HG03575 (cell line): ENCODE measurements around the gene COQ2.
"Not testable (repeated sequence)": the region's sequence is repeated elsewhere in the genome, so short reads cannot be mapped to it uniquely, and the experiment has no call there.

ENCODE experiments used
- ATAC-seq: cut with Tn5 transposase; IDR thresholded peaks from one replicate; pipeline ENCODE4 v1.9.1; 2021; ENCODE audit not compliant: unreplicated experiment, insufficient number of reproducible peaks, low FRiP score; ENCODE audit errors: extremely low read depth

The COQ2 gene

DNA sequence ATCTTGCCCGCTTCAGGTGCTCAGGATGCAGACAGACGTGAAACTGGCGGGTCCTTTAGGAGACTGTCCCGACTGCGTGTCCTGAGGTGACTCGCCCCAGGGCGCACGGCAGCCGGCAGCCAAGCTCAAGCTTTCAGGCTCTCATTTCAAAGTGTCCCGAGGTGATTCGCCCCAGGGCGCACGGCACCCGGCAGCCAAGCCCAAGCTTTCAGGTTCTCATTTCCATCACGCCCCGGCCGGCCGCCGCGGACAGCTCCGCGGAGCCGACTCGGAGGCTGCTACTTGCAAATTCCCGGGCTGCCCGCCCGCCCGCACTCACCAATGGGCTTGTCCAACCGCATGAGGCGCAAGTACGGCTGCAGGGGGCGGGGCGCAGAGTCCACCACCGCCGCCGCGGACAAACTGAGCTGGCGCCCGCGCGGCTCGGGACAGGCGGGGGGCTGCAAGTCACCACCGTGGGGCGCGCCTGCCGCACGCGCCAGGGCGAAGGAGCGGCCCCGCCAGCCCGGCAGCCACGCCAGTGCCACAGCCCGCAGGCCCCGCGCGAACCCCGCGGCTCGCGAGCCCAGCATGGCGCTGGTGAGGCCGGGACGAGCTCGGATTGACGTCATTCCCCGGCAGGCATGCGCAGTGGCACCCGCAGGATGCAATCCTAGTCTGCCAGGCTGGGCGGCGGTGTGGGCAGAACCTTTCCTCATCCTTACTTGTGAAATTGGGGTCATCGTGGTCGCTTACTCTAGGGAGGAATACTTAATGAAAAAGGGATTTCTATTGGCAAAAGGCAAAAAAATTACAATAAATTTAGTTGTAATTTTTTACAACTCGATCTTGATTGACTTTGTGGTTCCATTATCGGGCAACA lies at the start of gene COQ2:
Gene COQ2, minus strand, starts transcription at position 606 of the 862 bp plus-strand sequence. Its CDS starts 34 bp downstream, at position 572.
- peak; percentile 45 for ATAC-seq

DNA sequence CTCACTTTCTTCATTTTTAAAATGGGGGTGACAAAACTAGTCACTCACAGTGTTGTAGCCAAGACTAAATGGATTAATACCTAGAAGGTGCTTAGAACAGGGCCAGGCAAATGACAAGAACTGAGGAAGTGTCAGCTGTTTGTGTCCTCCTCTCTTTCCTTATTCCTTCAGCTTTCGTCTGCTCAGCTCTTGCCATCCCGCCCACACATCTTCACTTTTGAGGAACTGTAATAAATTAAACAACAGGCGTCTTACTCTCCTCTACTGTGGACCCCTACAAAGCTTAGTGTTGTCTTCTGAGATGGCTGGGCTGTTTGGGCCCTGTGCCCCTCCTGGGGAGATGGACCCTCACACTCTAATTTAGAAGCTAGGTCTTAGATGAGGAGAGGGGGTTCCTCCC lies 47.4 kb upstream of the COQ2 start:
- ATAC-seq: no peak

GRCh38 chr4:83329521-83330110 lies 45.0 kb upstream of the COQ2 start:
- no peak for ATAC-seq

- no peak for ATAC-seq
These were observed 44.1 kb upstream of the COQ2 start for GRCh38 chr4:83328521-83329187.

DNA sequence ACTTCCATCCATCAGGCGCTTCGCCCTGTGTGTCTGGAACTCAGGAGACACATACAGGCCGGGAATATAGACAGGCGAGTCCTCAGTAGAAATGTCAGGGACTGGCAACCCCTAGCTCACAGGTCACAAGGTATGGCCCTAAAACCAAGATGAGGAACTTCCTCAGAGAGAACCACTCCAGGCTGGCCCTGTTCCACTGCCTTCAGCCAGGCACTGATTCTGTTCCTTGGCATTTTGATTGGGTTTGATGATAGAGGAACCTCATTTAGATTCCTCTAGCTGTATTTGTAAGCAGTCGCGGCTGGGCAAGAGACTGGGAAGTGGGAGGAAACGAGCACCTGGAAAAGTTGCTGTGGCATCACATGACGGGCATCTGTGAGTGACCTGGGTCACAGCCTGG lies 41.9 kb upstream of the COQ2 start:
- ATAC-seq: no peak

GRCh38 chr4:83325306-83325705 lies 40.7 kb upstream of the COQ2 start:
- not testable (repeated sequence) for ATAC-seq

- ATAC-seq: no peak
These were observed 38.5 kb upstream of the COQ2 start for GRCh38 chr4:83323136-83323535.

DNA sequence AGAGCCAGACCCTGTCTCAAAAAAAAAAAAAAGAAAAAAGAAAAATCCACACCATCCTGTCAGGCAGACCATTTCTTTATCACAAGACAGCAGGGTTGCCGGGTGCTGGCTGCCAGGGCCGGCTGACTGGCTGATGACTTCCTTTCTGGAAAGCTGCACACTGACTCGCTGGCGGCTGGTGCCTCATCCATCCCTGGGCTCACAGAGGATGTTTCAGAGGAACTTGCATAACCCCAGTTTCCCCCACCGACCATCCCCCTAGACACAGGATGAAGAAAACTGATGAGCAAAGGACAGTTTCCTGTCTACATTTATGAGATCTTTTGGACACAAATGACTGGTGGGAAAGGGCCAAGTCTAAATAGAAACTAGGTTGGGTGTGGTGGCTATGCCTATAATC lies 36.0 kb upstream of the COQ2 start:
- no peak for ATAC-seq

GRCh38 chr4:83318666-83319065 lies 34.1 kb upstream of the COQ2 start:
- no peak for ATAC-seq

GRCh38 chr4:83317671-83318070 lies 33.1 kb upstream of the COQ2 start:
- ATAC-seq: no peak

GRCh38 chr4:83316459-83317165 lies 32.0 kb upstream of the COQ2 start:
- ATAC-seq: no peak

DNA sequence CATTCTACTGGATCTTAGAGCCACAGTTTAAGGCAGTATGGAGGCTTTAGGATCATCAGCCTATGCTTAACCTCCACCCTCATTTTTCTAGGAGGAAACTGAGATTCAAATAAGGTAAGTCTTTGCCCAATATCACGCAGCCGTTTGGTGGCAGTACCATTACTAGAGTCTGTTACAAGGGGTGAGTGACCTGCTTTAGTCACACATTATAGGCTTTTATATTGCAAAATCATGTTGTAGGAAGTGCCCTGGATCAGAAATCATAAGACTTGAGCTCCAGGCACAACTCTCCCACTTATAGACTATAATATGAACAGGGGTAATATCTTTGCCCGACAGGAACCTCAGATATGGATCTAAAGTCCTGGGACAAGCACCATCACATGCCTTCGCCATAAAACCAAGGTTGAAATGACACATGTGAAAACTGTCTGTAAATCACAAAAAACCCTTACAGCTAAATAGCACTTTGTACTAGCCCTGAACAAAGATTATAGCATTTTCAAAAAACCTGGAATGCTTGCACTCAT lies 30.8 kb upstream of the COQ2 start:
- ATAC-seq: no peak

DNA sequence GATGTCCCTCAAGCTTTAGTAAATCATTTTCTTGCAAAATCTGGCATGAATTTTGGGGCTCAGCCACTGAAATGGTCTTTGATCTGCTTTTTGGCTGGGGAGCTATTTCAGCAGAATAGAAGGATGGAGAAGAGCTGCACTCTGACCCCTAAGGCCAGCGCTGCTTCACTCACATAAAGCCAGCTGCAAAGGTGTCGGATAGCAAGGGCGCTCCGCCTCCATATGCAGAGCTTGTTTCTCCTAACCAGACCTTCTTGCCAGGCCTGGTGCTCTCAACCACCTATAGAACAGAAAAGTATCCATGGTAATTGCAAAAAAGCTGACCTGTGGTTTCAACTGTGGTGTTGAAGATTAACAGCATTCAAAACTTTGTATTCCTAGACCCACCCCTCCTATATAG lies 24.1 kb upstream of the COQ2 start:
- no peak for ATAC-seq

- ATAC-seq: no peak
These were observed 23.3 kb upstream of the COQ2 start for GRCh38 chr4:83307920-83308319.

DNA sequence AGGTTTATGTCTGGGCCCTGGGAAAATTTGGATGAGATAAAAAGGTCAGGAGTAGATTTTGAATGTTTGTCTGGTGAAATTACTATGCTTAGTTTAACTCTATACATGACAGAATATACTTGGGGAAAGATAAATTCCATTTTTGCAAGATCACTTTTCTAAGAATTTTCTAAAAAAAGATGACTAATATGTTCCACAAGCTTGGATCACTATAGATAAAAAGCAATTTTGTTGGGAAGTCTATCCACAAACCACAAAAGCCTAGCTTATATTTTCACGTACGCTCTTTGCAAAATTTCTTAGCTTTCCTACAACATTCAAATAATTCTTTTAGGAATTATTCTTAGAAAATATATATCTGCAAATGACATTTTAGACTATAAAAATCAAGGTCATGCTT lies 20.6 kb upstream of the COQ2 start:
- ATAC-seq: no peak

DNA sequence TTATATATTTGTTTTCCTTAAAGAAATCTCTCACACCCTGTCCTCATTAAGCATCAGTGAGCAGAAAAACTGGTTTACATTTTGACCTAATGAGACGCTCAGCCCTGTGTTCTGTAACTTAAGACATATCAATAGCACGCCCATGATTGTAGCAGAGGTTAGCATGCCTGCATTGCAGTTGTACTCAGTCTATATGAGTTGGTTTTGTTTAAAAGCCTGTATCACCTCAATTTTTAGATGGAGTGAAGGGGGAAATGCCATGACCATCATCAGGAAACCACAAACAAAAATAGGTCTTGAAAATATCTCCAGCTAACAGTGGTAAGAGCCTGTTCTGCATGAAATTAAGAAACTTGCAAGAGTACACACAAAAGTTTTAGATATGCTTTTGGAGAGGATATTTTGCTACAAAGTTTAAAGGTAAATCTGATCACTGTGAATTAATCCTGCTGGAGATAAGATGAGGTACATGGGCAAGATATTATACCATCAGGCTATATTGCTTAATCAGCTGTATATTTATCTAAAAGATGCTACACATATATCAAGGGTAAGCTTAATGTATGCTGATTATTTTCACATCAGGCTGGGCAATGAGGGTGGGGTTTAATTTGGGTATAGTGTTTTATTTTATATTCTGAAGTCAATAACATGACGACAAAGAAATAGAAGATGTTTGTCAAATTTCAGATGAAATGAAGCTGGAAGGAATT lies 13.1 kb upstream of the COQ2 start:
- no peak for ATAC-seq

- ATAC-seq: no peak
These were observed 8.9 kb upstream of the COQ2 start for GRCh38 chr4:83293305-83294046.
